H7 (cell line): ENCODE measurements around the gene SEL1L3. TPM values are rescaled to one million over a fixed set of nuclear protein-coding genes. Genes with fewer than 3 reads are reported as not detected.

Experiments used
- DNase-seq: peaks from one replicate; pipeline ENCODE4 v3.0.0; 2012
- H3K27me3 ChIP-seq: 2 replicates; pipeline ENCODE4 v1.6.0; 2011; ENCODE audit warnings: mild to moderate bottlenecking, low read length; ENCODE audit not compliant: control insufficient read depth, insufficient read depth
- H3K36me3 ChIP-seq: replicated peaks from 2 replicates; pipeline ENCODE4 v1.5.1; 2011; ENCODE audit warnings: low read length; ENCODE audit not compliant: control insufficient read depth, insufficient read depth
- H3K4me3 ChIP-seq: 2 replicates; pipeline ENCODE4 v1.5.1; 2011; ENCODE audit warnings: low read depth, mild to moderate bottlenecking, control low read depth, low read length, moderate library complexity; ENCODE audit not compliant: insufficient read depth
- total RNA-seq: library from RNA; depleted of rRNA; stranded (reverse); fragments of >200 nt; shearing (Covaris generic); gene quantifications from 2 replicates; pipeline ENCODE4 v1.2.3, GENCODE V29; 2014; rRNA removed

Gene SEL1L3
- total RNA-seq, 1 experiment from 2014 or later = 25.1 TPM

DNA sequence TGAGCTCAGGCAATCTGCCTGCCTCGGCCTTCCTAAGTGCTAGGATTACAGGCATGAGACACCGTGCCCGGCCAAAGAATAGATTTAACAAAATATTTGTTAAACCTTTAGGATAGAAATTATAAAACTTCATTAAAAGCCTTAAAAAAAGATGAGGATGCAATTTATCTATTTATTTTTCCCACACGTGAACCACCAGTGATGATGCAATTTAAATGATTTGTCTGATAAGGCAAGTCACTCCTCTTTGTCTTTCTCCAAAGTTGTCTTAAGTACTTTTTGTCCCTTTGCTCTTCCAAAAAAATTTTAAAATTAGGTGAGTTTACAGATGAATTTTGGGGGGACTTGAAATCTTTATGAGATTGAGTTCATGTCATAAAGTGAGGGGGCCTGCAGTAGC is 149.0 kb downstream of the SEL1L3 start:
- DNase-seq = no peak
- Histone ChIP-seq H3K4me3 (no peak overlapping the region), H3K36me3 (no peaks in the 10 kb centered on the region), H3K27me3 (no peaks in the 10 kb centered on the region)

DNA sequence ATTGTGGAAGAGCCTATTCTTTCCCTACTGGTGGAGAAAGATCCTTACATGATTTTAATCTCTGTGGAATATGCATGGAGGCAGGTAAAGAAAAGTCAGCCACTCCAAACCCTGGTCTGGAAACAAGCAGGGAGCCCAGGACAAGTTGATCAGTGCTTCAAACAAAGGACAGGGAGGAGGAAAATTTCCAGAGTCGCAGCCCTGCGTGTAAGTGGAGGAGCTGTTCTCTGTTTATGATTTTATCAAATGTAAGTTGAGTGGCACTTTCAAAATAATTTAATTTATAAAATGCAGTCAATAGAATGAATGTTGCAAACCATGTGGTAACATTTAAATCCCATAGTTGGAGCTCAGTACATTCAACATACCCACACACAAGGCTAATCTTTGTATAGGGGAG is 150.2 kb downstream of the SEL1L3 start:
- no peaks in the 10 kb centered on the region for H3K36me3 ChIP-seq
- no peaks in the 10 kb centered on the region for H3K27me3 ChIP-seq
- H3K4me3 ChIP-seq = no peak overlapping the region
- DNase-seq = no peak

DNA sequence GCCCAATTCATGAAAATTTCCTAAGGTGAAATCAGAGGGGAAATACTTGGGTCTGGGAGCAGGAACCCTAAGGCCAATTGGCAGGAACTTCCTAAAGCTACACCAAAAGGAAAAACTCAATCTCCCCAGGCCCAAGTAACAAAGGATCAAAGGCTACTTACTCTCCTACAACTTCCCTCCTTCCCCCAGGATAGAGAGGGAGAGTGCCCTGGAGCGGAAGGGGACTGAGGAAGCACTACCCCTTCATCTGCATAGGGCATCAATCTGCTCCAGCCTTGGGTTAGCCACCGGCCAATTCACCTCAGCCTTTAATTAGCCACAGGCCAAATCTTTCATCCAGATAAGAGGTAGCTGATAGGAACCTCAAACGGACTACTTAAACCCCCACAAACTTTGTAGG is 152.2 kb downstream of the SEL1L3 start:
- Histone ChIP-seq H3K36me3 (no peaks in the 10 kb centered on the region), H3K4me3 (no peak overlapping the region), H3K27me3 (no peaks in the 10 kb centered on the region)
- DNase-seq = no peak

DNA sequence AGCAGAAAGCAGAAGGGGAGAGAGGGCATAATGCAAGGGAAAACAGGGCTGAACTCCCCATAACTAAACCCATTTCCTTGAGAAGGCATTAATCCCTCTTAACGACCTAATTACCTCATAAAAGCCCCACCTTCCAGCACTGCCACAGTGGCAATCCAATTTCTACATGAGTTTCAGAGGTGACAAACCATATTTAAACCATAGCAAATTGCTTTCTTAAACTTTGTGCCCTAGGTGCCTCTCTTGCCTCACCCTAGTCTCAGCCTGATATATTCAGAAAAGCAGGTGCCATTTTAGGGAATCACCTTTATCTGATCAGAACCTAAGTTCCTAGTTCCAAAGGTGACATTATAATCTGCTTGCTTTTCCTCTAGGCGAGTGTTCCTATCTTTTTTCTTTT is 158.3 kb downstream of the SEL1L3 start:
- Histone ChIP-seq H3K36me3 (no peaks in the 10 kb centered on the region), H3K4me3 (no peak overlapping the region), H3K27me3 (no peaks in the 10 kb centered on the region)
- no peak for DNase-seq

DNA sequence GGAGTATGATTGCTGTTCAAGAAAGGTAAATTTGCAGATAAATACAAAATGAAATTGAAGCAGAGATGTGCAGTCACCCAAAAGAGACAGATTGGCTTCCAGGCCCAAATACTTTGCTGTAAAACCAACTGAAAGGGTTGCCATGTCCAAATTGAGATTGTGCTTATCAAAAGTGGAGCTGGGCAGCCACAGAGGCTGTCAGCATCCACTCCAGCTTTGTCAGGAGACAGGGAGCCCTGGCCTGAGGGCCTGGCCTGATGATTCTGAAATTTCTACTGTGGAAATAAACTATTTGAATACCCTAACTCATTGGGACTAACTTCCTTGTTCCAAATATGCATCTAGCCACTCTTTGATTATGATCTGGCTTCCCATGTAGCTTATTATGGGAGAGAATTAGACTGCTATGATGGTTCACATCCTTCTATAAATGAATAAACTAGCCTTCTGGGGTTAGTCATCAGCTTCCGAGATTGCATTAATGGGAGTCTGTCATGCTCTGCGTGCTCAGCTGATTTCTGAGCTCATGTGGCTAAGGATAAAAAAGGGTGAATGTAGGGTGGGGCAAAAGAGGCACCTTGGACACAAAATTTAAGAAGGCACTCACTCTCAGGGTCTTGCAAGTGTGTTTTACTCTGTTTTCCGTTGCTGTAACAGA is 158.9 kb downstream of the SEL1L3 start:
- no peaks in the 10 kb centered on the region for H3K27me3 ChIP-seq
- DNase-seq = no peak
- no peak overlapping the region for H3K4me3 ChIP-seq
- no peaks in the 10 kb centered on the region for H3K36me3 ChIP-seq

DNA sequence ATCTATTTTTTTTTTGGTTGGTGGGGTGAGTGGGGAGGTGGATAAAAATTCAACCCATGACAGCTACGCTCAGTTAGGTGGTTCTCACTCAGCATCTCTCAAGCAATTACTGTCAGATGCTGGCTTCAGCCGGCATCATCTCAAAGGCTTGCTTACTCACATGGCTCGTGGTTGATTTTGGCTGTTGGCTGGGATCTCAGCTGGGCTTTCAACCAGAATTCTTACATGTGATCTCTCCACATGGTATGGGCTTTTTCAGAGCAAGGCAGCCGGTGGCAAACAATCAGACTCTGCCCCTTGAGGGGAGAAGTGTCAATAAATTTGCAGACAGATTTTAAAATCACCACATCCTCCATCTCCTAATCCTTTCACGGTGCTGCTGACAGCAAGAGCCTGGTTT is 159.9 kb downstream of the SEL1L3 start:
- Histone ChIP-seq H3K27me3 (no peaks in the 10 kb centered on the region), H3K36me3 (no peaks in the 10 kb centered on the region), H3K4me3 (no peak overlapping the region)
- DNase-seq = no peak

DNA sequence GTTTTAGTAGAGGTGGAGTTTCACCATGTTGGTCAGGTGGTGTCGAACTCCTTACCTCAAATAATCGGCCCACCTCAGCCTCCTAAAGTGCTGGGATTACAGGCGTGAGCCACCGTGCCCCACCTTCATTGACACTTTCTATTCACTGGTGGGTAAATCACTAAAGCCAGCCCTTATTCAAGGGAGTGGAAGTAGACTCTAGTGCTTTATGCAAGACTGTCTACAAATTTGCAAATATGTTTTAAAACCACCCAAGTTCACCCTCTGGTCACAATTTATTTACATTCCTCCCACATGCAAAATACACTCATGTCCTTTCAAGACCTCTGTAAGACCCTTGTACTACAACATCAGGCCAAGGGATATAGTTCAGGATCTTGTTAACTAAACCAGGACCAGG is 162.1 kb downstream of the SEL1L3 start:
- Histone ChIP-seq H3K4me3 (no peak overlapping the region), H3K27me3 (no peaks in the 10 kb centered on the region), H3K36me3 (no peaks in the 10 kb centered on the region)
- DNase-seq = no peak

DNA sequence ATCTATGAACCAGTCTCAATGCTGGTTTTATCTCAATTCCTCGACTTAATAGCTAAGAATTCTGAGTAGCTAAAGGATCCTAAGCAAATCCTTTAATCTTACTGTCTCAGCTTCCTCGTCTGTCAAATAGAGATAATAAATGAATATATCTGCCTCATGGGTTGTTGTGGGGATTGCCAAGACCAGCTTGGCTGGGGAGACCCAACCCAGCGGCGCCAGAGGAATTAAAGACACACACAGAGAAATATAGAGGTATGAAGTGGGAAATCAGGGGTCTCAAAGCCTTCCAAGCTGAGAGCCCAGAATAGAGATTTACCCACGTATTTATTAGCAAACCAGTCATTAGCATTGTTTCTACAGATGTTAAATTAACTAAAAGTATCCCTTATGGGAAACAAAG is 165.3 kb downstream of the SEL1L3 start:
- DNase-seq = no peak
- H3K36me3 ChIP-seq = no peaks in the 10 kb centered on the region
- H3K4me3 ChIP-seq = no peak overlapping the region
- no peaks in the 10 kb centered on the region for H3K27me3 ChIP-seq

Other genes with a start within 250 kb of the SEL1L3 start
- 0.07 and 0.28 TPM in 2 replicates for gene SLC34A2, start 207.1 kb downstream of the SEL1L3 start, total RNA-seq
- 55.3 and 81.1 TPM in 2 replicates for gene SMIM20, start 51.2 kb upstream of the SEL1L3 start, total RNA-seq